ENCODE measurements around the gene TEAD4. TPM values are rescaled to one million over a fixed set of nuclear protein-coding genes. Genes with fewer than 3 reads are reported as not detected.

The TEAD4 gene
- total RNA-seq (2022; extraction: Qiagen RNA extraction; ENCODE audit: low read depth) = 37.2 to 51.6 TPM (median 49.0 TPM) in 5 replicates

GRCh38 chr12:2959192-2959504 is at the start of gene TEAD4:
TSS of gene TEAD4 (plus strand) at chr12:2959397.

GRCh38 chr12:3076730-3077571 is 117.8 kb downstream of the TEAD4 start, which contains the start of gene TSPAN9:
TSS of gene TSPAN9 (plus strand) at chr12:3077379. CDS start at chr12:3201194, 123,815 bp downstream.

Other genes starting within 250 kb of the TEAD4 start
- 105 to 131 TPM (median 114 TPM) in 5 replicates for gene FKBP4, start 164.4 kb upstream of the TEAD4 start, total RNA-seq (2022; extraction: Qiagen RNA extraction; ENCODE audit: low read depth)
- 11.9 to 19.2 TPM (median 18.4 TPM) in 5 replicates for gene ITFG2, start 146.7 kb upstream of the TEAD4 start, total RNA-seq (2022; extraction: Qiagen RNA extraction; ENCODE audit: low read depth)
- not detected in 5 replicates for gene NRIP2, start 124.4 kb upstream of the TEAD4 start, total RNA-seq (2022; extraction: Qiagen RNA extraction; ENCODE audit: low read depth)
- not detected in 5 replicates for gene TEX52, start 102.4 kb upstream of the TEAD4 start, total RNA-seq (2022; extraction: Qiagen RNA extraction; ENCODE audit: low read depth)
- 77.0 to 96.8 TPM (median 92.7 TPM) in 5 replicates for gene FOXM1, start 82.2 kb upstream of the TEAD4 start, total RNA-seq (2022; extraction: Qiagen RNA extraction; ENCODE audit: low read depth)
- 39.8 to 49.6 TPM (median 45.7 TPM) in 5 replicates for gene RHNO1, start 82.2 kb upstream of the TEAD4 start, total RNA-seq (2022; extraction: Qiagen RNA extraction; ENCODE audit: low read depth)
- 18.1 to 21.4 TPM (median 20.3 TPM) in 5 replicates for gene TULP3, start 68.5 kb upstream of the TEAD4 start, total RNA-seq (2022; extraction: Qiagen RNA extraction; ENCODE audit: low read depth)
- gene TSPAN9, start 118.0 kb downstream of the TEAD4 start, total RNA-seq (2022; extraction: Qiagen RNA extraction; ENCODE audit: low read depth) = 23.0 to 50.7 TPM (median 43.2 TPM) in 5 replicates